ENCODE data around the gene ELAVL3.
"Not testable (repeated sequence)": the region's sequence is repeated elsewhere in the genome, so short reads cannot be mapped to it uniquely, and the experiment has no call there.

The ELAVL3 gene

DNA sequence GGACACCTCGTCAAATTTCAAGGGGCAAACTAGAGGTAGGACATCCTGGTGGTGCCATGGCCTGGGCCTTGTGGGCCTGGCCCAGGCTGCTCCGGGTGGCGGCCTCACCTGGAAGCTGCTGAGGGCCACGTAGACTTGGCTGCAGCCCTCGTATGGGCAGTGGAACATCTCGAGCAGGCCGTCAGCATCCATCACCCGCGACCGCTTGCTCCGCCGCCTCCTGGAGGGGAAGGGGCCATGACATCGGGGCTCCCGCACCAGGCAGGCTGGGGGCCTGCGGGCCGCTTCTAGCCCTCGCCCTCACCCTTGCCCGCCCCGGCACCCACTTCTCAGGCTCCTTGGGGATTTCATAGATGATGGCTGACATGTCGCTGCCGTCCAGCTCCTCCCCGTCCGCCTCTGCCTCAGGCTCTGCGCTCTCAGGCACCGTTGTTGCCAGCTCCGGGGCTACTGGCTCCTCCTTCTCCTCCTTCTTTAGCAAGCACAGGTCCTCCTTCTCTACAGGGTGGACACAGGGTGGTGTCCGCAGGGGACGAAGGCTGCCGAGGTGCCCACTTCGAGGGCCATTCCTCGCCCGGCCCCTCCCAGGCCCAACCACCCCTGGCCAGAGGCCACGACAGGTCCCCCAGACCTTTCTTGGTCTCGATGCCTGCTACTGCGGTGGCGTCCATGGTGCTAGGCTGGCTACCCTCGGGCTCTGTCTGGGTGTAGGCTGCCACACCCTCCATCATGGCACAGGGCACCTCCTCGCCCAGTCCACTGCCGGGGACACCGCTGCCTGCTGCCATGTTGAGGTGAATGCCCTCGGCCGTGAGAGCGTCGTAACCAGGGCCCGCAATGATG lies 6.0 kb upstream of the ELAVL3 start:
- DNase-seq (ENCODE audit: low read depth, low spot score) = no peak

DNA sequence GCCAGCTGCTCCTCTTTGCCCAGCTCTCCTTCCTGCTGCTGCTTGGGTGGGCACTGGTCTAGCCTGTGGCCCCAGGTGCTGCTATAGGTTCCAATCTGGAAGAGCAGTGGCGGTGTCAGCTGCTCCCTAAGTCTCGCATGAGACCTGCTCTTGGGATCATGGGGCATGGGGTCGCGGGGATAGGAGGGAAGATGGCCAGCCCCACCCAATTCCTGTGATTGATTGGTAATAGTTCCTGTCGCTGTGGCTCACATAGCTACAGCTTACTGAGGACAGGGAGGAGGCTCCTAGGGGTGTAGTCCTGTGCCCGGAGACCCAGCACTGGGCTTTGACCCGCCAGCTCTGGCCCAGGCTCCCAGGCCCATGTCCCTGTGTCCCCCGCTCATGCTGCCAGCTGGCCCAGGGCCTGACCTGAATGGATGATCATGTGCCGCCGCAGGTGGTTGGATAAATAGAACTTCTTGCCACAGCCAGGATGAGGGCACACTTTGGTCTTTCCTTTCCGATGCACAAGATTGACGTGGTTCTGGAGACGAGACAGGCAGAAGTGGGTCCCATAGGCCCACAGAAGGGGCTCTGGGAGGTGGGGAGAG lies 4.5 kb upstream of the ELAVL3 start:
- DNase-seq (ENCODE audit: low read depth, low spot score) = no peak

GRCh38 chr19:11483366-11484111 lies 2.7 kb upstream of the ELAVL3 start:
- DNase-seq (ENCODE audit: low read depth, low spot score) = no peak

- DNase-seq (ENCODE audit: low read depth, low spot score) = no peak
These were observed 1.7 kb upstream of the ELAVL3 start for GRCh38 chr19:11482384-11483050.

DNA sequence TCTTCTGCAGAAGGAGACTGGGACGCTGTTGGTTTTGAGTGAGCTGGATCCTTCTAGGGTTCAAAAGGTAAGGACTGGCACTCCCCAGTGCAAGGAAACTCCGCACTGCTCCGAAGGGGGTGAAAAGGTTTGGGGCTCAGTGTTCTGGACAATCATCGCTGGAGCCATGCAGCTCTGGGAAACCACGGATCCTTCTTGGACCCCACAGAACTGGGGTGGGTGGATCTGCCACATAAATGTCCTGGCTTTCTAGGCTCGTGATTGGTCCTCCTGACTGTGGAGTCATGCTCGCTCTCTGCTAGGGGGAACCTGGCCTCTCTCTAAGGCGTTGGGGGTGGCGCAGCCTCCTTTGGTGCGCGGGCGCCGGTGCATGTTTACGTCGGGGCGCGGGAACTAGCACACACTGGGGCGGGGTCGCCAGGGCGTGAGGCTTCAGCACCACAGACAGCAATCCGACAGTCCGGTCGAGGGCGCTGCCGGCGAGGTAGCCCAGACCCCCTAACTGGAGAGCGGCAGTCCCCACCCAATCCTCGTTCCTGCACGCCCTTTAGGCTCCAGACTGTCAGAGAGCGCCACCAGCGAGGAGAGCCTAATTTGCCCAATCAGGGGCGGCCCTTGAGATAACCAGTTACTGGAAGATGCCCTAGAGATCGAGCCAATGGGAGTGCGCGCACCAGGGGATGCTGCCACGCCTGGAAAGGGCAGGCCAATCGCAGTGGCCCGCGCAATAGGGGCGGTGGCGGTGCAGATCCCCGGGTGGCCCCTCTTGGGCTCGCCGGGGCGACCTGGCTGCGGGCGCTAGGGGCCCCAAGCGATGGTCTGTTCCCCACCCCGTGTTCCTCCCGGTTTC lies 913 bp upstream of the ELAVL3 start:
- no peak for DNase-seq (ENCODE audit: low read depth, low spot score)

- DNase-seq (ENCODE audit: low read depth, low spot score) = no peak
These were observed 740 bp downstream of the ELAVL3 start for GRCh38 chr19:11479898-11480714.

DNA sequence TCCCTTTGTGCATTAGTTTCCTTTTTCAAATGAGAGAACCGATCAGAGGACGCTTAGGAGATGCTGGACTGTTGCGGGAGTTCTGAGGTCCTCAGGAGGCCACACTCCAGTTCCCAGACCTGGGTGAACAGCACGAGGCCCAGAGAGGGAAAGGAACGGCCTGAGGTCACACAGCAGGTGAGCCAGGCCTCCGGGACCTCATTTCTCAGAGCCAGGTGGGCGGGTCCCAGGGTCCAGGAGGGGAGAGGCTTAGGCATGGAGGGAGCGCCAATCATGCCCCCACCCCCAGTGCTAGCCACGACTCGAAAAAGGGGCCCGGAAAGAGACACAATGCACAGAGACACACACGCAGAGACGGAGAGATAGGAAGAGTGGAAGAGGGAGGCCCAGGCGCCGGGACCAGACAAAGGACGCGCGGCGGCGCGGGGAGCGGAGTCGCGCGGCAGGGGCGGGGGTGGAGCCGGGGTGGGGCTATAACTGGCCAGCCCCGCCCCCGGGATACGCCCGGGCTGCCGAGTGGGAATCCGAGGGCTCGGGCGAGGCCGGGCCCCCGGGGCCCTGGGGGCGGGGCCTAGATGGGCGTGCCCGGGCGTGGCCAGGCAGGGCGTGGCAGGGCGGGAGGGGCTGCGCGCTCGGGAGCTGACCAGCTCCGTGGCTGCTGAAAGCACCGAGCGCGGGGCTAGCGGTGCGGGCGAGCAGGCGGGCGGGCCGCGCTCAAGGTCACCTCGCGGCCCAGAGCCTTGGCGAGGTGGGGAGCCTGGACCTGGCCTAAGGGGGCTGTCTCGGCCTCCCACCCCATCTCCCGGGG lies 1.6 kb downstream of the ELAVL3 start:
- DNase-seq (ENCODE audit: low read depth, low spot score) = no peak

DNA sequence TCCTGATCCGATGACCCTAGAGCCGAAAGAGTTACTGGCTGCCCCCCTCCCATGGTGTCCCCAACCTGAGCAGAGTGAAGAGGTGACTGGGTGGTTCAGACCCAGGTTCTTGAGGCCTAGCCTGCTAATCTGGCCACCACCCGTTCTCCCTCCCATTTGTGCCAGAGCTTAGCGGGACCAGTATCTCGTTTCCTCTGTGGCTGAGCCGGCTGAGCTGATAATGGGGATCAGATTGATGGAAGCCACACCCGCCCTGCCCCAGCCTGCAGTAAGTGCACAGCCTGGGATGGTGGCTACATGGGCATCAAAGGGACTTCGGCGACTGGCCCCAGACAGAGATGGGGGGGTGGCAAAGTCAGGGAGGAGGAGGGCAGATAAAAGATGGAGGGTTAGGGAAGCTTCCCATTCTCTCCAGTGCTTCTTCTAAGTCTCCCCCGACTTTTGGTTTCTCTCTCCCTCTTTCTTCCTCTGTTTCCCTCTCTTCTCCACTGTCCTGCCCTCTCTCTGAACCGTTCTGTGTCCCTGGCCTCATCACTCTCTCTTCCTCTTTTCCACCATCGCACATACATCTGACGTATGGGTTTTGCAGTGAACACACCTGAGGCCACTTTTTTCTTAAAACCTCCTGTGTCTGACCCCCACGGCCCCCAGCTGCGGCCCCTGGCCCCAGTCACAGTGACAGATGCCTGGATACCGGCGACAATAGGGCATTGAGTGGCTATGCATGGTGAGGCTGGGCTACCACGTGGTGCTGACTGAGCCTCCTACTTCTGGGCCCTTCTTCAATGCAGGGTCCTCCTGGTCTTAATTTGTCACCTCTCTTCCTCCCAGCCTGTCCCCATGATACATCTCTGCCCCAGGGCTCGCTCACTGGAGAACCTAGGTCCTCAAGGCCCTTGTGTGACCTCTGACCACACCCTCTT lies 2.4 kb downstream of the ELAVL3 start:
- DNase-seq (ENCODE audit: low read depth, low spot score) = no peak

DNA sequence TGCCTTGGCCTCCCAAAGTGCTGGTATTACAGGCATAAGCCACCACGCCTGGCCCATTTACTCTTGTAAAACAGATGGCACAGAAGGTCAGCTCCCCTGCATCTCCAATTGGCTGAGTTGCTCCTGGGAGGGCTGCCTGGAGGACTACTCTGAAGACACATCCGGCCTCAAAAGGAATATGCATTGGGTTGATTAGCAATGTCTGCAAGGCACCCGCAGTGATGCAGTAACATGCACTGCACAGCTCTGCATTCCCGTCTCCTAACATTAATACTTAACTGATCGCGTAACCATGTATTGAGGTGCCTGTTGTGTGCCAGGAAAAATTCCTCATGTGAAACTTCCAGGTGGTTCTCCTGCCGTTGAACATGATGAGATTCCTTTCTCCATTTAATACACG lies 5.0 kb downstream of the ELAVL3 start:
- no peak for DNase-seq (ENCODE audit: low read depth, low spot score)

GRCh38 chr19:11475343-11475742 lies 5.5 kb downstream of the ELAVL3 start:
- not testable (repeated sequence) for DNase-seq (ENCODE audit: low read depth, low spot score)

DNA sequence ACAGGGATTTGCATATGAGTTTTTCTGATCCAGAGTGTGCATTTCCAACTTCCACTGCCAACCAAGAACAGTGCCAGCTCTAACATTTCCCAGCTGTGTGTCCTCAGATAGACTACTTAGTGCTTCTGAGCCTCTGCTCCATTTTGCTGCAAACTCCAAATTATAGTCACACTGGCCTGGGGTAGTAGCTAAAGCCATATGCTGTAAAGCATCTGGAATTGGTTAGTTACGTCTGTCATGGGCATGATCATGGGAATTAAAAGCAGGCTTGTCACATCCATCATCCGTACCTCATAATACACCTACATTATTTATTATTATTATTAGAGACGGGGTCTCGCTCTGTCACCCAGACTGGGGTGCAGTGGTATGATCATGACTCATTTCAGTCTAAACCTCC lies 7.1 kb downstream of the ELAVL3 start:
- DNase-seq (ENCODE audit: low read depth, low spot score) = no peak

DNA sequence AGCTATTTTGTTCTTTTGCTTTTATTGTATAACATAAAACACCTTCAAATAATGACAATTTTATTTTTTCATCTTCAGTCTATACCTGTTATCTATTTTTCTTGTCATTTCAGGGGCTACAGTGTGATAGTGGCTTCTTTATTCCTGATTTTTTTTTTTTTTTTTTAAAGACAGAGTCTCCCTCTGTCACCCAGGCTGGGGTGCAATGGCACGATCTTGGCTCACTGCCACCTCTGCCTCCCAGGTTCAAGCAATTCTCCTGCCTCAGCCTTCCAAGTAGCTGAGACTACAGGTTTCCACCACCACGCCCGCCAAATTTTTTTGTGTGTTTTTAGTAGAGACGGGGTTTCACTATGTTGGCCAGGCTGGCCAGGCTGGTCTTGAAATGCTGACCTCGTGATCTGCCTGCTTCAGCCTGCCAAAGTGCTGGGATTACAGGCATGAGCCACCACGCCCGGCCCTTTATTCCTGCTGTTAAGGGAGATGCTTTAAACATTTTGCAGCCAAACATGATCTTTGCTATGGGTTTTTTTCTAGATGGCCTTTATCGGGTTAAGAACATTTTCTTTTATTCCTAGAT lies 12.5 kb downstream of the ELAVL3 start:
- not testable (repeated sequence) for DNase-seq (ENCODE audit: low read depth, low spot score)

DNA sequence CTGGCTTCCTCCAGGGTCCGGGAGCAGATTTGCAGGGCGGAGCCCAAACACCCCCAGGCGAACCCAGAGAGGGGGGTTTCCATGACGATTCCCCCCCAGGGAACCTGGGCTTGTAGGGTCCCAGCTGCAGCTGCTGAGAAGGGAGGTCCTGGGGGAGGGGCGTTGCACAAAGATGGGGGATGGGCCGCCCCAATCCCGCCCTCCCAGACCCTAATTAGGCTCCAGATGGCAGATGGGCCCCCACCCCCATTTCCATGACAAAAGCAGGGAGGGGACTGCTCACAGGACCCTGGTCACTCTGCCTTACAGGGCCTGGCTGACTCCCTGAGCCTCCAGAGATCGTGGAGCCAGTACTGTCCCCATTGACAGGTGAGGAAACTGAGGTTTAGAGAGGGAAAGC lies 15.2 kb downstream of the ELAVL3 start:
- no peak for DNase-seq (ENCODE audit: low read depth, low spot score)

GRCh38 chr19:11464333-11465265 lies 16.2 kb downstream of the ELAVL3 start:
- DNase-seq (ENCODE audit: low read depth, low spot score) = no peak

DNA sequence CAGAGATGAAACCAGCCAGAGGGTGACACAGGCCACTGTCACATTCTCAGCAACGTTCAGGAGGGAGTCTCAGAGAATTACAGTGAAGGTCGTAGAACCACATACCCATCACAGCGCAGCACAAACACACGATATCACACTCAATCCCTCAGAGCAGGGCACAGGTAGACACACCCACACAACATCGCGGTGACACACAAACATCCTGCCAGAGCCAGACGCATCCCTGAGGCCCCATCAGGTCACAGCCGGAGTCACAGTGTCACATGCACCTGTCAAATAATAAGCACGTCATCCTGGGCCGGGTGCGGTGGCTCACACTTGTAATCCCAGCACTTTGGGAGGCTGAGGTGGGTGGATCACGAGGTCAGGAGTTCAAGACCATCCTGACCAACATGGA lies 17.5 kb downstream of the ELAVL3 start:
- no peak for DNase-seq (ENCODE audit: low read depth, low spot score)

GRCh38 chr19:11461453-11461852 lies 19.4 kb downstream of the ELAVL3 start:
- DNase-seq (ENCODE audit: low read depth, low spot score) = no peak

DNA sequence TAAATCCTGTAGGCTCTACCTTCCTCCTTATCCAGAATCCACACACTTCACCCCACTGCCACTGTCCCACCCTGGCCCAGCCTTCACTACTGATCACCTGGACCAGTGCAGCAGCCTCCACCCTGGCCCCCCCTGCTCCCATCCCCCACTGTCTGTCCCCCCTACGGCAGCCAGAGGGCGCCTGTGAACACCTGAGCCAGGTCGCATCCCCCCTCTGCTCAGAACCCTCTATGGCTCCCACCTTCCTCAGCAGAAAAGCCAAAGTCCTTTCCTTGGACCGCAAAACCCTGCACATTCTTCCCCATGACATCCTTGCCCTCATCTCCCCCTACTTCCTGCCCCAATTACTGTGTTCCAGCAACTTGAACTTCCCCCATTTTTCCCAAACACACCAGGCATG lies 20.6 kb downstream of the ELAVL3 start:
- no peak for DNase-seq (ENCODE audit: low read depth, low spot score)

Data from iPS DF 19.7 (cell line).